Measurements from ENCODE around the gene DYSF. TPM values are rescaled to one million over a fixed set of nuclear protein-coding genes. Genes with fewer than 3 reads are reported as not detected.

Gene DYSF
- total RNA-seq, 3 donors from 2014 or later = 2.0 to 19.4 (median 6.8) TPM

- intact Hi-C loops (cut with DNase I, micrococcal nuclease) = loop anchor here (5.0 kb wide), 1 partner anchor 215 kb away; no protein-coding TSS in a partner anchor
- Histone ChIP-seq H3K9me3 (no peaks in the 10 kb centered on the region), H3K36me3 (ENCODE audit: low read depth) (no peaks in the 10 kb centered on the region), H3K4me1 (ENCODE audit: low read depth) (no peaks in the 10 kb centered on the region), H3K4me3 (no peak overlapping the region)
- TF ChIP-seq, protein P1, sequence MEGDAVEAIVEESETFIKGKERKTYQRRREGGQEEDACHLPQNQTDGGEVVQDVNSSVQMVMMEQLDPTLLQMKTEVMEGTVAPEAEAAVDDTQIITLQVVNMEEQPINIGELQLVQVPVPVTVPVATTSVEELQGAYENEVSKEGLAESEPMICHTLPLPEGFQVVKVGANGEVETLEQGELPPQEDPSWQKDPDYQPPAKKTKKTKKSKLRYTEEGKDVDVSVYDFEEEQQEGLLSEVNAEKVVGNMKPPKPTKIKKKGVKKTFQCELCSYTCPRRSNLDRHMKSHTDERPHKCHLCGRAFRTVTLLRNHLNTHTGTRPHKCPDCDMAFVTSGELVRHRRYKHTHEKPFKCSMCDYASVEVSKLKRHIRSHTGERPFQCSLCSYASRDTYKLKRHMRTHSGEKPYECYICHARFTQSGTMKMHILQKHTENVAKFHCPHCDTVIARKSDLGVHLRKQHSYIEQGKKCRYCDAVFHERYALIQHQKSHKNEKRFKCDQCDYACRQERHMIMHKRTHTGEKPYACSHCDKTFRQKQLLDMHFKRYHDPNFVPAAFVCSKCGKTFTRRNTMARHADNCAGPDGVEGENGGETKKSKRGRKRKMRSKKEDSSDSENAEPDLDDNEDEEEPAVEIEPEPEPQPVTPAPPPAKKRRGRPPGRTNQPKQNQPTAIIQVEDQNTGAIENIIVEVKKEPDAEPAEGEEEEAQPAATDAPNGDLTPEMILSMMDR (IDR thresholded peaks at IDR 0.05) = no peak
- ATAC-seq (no peak), DNase-seq (no peak)
Measured at GRCh38 chr2:71512386-71512785, 59.0 kb downstream of the DYSF start.

DNA sequence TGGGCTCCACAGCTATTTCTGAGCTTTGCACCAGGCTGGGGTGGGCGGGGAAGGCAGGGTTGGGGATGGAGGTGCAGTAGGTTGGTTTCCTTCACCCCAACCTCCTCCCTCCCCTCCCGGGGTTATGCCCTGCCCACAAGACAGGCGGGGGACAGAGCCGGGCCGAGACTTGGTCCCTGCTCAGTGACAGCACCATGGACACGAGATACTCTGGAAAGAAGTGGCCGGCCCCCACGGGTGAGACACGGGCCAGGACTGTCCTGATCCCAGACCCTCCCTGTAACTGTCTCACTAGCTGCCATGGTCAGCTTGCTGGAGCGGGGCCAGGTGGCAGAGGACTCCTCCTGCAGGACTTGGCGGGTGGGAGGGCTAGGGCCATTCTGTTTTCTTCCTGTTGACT, 59.7 kb downstream of the DYSF start:
- TF ChIP-seq, protein P1 (IDR thresholded peaks at IDR 0.05) = no peak
- H3K9me3 ChIP-seq = no peaks in the 10 kb centered on the region
- H3K36me3 ChIP-seq (ENCODE audit: low read depth) = no peaks in the 10 kb centered on the region
- intact Hi-C loops (cut with DNase I, micrococcal nuclease) = loop anchor here (5.0 kb wide), 1 partner anchor 216 kb away; no protein-coding TSS in a partner anchor
- ATAC-seq (no peak), DNase-seq (no peak)
- no peaks in the 10 kb centered on the region for H3K4me1 ChIP-seq (ENCODE audit: low read depth)
- H3K4me3 ChIP-seq = no peak overlapping the region

GRCh38 chr2:71513721-71514120, 60.4 kb downstream of the DYSF start:
- intact Hi-C loops (cut with DNase I, micrococcal nuclease) = loop anchor here (5.0 kb wide), 1 partner anchor 216 kb away; no protein-coding TSS in a partner anchor

DNA sequence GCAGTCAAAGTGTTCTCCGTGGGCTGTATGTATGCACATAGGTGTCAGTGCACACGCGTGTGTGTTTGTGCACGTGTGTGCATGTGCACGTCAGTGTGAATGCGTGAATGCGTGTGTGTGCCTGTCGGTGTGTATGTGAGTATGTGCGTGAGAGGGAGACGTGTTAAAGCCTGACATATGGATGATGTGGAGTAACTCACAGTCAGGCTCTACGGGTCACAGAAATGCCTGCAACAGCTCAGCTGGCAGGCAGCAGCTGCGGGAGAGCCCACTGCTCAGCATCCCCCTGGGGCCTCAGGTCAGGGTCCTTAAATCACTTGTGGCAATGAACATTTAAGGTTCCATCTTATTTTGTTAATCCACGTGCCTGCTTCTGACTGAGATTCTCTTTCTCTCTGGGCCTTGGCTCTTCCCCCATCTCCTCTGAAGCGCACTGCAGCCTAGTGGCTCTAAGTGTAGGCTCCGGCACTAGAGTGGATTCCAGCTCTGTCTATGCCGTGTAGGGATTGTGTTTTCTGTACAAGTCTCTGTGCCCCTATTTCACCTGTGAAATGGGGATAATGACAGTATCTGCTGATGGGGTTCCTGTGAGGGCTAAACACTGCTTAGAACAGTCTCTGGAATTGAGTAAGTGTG, 63.0 kb downstream of the DYSF start:
- no peaks in the 10 kb centered on the region for H3K9me3 ChIP-seq
- H3K36me3 ChIP-seq (ENCODE audit: low read depth) = no peaks in the 10 kb centered on the region
- intact Hi-C loops (cut with DNase I, micrococcal nuclease) = no loop called here
- H3K4me3 ChIP-seq = no peak overlapping the region
- no peaks in the 10 kb centered on the region for H3K4me1 ChIP-seq (ENCODE audit: low read depth)
- TF ChIP-seq, protein P1 (IDR thresholded peaks at IDR 0.05) = no peak
- no peak for ATAC-seq
- DNase-seq = no peak

More at GRCh38 chr2:71513721-71514120, 60.4 kb downstream of the DYSF start:
- Histone ChIP-seq H3K36me3 (ENCODE audit: low read depth) (no peaks in the 10 kb centered on the region), H3K9me3 (no peaks in the 10 kb centered on the region), H3K4me3 (no peak overlapping the region), H3K4me1 (ENCODE audit: low read depth) (no peaks in the 10 kb centered on the region)
- ATAC-seq = no peak
- TF ChIP-seq, protein P1 (IDR thresholded peaks at IDR 0.05) = no peak
- DNase-seq = no peak

GRCh38 chr2:71517851-71518250, 64.5 kb downstream of the DYSF start:
- Histone ChIP-seq H3K4me3 (no peak overlapping the region), H3K4me1 (ENCODE audit: low read depth) (no peaks in the 10 kb centered on the region), H3K9me3 (no peaks in the 10 kb centered on the region), H3K36me3 (ENCODE audit: low read depth) (no peaks in the 10 kb centered on the region)
- intact Hi-C loops (cut with DNase I, micrococcal nuclease) = no loop called here
- no peak for ATAC-seq
- DNase-seq = no peak
- TF ChIP-seq, protein P1 (IDR thresholded peaks at IDR 0.05) = no peak

Data from mucosa of descending colon (tissue), 3 donors.